Nephron progenitor cell (in vitro differentiated cells): Measurements from ENCODE around the gene KPTN.

Experiments
- DNase-seq: peaks from one replicate; pipeline ENCODE4 v3.0.0; 2021
- H3K27ac Mint-ChIP-seq: 2 replicates; pipeline ENCODE4 v1.8.0; 2021; ENCODE audit warnings: mild to moderate bottlenecking, moderate library complexity, mixed read lengths
- H3K27me3 Mint-ChIP-seq: 2 replicates; pipeline ENCODE4 v1.8.0; 2021; ENCODE audit warnings: mild to moderate bottlenecking, low read depth, mixed read lengths; ENCODE audit not compliant: poor library complexity
- H3K36me3 Mint-ChIP-seq: 2 replicates; pipeline ENCODE4 v1.8.0; 2021; ENCODE audit warnings: low read depth, mixed read lengths
- H3K4me1 Mint-ChIP-seq: 2 replicates; pipeline ENCODE4 v1.8.0; 2021; ENCODE audit warnings: mixed read lengths
- H3K4me3 Mint-ChIP-seq: 2 replicates; pipeline ENCODE4 v1.8.0; 2021; ENCODE audit warnings: mild to moderate bottlenecking, moderate library complexity, mixed read lengths
- H3K9me3 Mint-ChIP-seq: 2 replicates; pipeline ENCODE4 v1.8.0; 2021; ENCODE audit warnings: mild to moderate bottlenecking, moderate library complexity, mixed read lengths
- TF ChIP-seq, protein P1 (sequence below): fragments of 200-600 bp; sonication (generic); IDR thresholded peaks from 2 replicates; pipeline ENCODE4 v1.5.0; 2021; ENCODE audit warnings: antibody characterized with exemption

The KPTN gene

DNA sequence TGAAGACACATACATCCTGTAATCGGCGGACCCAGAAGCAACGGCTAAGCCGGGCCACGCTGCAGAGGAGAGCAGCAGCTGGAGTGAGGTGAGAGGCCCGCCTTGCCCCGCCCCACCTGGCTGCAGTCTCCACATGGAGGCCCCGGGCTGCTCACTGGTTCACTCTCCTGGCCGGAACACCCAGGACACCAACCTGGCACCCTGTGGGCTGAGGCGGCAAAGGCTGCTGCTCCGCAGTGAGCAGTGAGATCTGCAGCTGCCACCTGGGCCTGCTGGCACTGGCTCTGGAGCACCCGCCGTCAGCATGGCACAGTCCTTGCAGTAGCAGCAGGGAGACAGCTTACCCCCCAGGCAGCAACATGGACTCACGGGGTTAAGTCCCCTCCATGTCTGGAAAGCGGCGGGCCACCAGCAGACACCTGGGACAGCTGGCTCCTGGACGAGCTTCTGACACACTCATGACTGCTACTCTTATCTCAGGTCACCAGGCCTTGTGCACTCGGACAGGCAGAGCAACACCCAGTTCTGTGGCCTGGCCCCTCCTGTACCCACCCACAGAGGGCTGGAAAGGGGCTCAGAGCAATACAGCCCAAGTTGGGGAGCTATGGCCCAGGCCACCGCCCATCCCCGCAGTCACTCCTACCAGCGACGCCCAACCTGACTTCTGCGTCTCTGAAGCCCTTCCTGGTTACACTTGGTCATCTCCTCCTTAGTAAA, 13.2 kb upstream of the KPTN start:
- H3K36me3 Mint-ChIP-seq, result no peaks in the 10 kb centered on the region
- no peaks in the 10 kb centered on the region for H3K9me3 Mint-ChIP-seq
- no peak for DNase-seq

DNA sequence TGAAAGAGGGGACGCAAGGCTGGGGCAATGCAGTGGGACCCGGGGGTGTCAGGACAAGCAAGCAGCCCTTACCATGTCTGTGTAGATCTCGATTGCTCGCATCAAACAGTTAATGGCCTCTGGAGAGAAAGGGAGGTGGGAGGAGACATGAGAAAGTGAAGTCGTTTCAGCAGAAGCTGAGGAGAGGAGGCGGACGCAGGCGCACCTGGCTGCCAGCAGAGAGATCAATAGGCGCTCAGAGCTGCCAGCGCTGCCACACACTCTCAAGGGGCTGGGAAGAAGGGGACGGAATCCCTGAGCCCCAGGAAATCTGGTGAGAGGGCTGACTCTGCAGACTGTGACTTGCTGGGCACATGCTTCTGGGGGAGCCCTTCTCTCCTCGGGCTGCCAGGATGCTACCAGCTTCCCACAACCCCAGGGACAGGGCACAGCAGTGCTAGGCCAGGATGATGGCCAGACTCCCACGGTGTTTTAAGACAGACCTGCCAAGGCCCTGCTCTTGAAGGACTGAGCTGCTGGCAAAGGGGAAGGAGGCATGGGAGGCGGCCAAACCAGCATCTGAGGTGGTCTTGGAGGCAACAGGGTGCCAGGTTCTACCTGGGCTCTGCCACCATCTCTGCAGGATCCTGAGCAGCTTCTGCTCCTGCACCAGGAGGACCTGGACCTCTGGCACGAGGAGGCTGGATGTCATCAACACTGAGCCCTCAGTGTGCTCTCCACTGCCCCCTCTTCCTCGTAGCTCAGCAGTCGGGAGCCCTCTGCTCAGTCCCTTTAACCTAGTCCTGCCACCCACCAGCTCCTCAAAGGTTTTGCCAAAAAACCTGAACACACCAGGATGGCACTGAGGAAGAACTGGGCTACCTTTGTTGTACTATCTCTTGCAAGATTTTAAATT, 11.7 kb upstream of the KPTN start:
- TF ChIP-seq, protein P1, sequence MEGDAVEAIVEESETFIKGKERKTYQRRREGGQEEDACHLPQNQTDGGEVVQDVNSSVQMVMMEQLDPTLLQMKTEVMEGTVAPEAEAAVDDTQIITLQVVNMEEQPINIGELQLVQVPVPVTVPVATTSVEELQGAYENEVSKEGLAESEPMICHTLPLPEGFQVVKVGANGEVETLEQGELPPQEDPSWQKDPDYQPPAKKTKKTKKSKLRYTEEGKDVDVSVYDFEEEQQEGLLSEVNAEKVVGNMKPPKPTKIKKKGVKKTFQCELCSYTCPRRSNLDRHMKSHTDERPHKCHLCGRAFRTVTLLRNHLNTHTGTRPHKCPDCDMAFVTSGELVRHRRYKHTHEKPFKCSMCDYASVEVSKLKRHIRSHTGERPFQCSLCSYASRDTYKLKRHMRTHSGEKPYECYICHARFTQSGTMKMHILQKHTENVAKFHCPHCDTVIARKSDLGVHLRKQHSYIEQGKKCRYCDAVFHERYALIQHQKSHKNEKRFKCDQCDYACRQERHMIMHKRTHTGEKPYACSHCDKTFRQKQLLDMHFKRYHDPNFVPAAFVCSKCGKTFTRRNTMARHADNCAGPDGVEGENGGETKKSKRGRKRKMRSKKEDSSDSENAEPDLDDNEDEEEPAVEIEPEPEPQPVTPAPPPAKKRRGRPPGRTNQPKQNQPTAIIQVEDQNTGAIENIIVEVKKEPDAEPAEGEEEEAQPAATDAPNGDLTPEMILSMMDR, result no peak
- no peak for DNase-seq
- Mint-ChIP-seq H3K4me3 (no peak overlapping the region), H3K4me1 (peaks cover 13% of the 10 kb centered on the region), H3K27ac (no peak overlapping the region), H3K27me3 (no peaks in the 10 kb centered on the region), H3K36me3 (no peaks in the 10 kb centered on the region), H3K9me3 (no peaks in the 10 kb centered on the region)

More for the DNA sequence above, 13.2 kb upstream of the KPTN start:
- Mint-ChIP-seq H3K4me3 (no peak overlapping the region), H3K4me1 (peaks cover 13% of the 10 kb centered on the region), H3K27ac (peak overlapping the region; percentile 48), H3K27me3 (no peaks in the 10 kb centered on the region)
- TF ChIP-seq, protein P1, result no peak

DNA sequence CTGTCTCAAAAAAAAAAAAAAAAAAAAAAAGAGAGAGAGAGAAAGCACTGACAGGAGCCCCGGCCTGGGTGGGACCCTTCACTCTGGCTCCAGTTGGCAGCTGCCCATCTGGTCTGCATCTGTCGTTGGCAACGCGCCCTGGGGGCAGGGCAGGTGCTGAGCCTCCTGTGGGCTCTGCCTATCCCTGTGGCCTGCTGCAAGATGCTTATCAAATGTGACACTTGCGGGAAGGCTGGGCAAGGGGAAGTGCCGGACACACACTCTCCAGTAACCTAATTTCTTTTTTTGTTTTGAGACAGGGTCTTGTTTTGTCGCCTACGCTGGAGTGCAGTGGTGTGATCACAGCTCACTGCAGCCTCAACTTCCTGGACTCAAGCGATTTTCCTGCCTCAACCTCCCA, 10.7 kb upstream of the KPTN start:
- H3K4me3 Mint-ChIP-seq, result no peak overlapping the region
- H3K36me3 Mint-ChIP-seq, result peaks cover 10% of the 10 kb centered on the region
- TF ChIP-seq, protein P1, result no peak
- H3K27ac Mint-ChIP-seq, result no peak overlapping the region
- peaks cover 14% of the 10 kb centered on the region for H3K4me1 Mint-ChIP-seq
- DNase-seq, result no peak
- no peaks in the 10 kb centered on the region for H3K9me3 Mint-ChIP-seq
- no peaks in the 10 kb centered on the region for H3K27me3 Mint-ChIP-seq

DNA sequence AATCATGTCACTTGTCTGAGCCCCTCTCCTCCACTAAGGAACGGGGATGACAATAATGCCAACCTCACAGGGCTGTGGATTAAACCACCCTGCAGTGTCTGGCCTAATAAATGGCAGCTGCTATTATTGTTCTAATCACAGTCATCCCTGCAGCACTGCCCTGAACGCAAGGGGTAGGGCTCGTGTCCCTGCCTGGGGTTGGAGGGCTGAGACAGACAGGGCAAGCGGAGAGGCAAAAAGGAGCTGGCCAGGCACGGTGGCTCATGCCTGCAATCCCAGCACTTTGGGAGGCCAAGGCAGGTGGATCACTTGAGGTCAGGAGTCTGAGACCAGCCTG, 10.2 kb upstream of the KPTN start:
- Mint-ChIP-seq H3K27ac (no peak overlapping the region), H3K4me3 (no peak overlapping the region), H3K9me3 (no peaks in the 10 kb centered on the region), H3K36me3 (peaks cover 10% of the 10 kb centered on the region), H3K4me1 (peaks cover 13% of the 10 kb centered on the region), H3K27me3 (no peaks in the 10 kb centered on the region)
- TF ChIP-seq, protein P1, result no peak
- no peak for DNase-seq

DNA sequence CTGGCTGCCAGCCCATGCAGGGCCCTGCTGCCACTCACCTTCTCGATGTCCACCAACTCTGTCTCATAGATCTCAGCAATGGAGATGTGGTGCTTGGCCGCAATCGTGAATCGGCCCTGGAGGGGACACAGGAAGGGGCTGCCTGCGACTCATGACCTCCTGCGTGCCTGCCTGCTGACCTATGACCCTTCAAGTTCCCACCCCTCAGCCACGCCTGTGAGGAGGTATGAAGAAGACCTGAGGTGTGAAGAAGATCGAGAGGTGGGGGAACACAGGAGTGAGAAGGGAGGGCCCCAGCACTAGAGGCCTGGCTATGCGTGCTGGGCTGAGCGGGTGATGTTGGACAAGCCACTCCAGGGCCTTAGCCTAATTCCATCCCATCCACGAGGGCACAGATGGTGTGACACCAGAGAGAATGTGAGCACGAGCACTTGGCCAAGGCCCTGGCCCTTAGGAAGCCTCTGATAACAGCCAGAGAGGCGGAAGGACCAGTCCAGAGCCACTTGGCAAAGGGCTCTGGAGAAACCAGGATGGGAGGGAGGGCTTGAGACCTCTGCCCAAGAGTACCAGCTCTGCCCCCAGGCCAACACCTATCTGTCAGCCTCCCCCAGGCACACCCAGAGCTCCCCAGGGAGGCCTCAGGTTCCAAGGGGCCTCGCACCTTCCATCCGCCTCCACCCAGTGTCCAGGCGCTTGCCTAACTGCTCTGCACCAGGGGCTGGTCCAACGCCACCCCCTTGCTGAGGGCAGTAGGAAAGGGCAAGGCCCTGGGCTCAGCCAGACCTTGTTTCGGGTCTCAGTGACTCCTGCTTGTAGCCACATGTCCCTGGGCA, 9.6 kb upstream of the KPTN start:
- TF ChIP-seq, protein P1, result no peak
- H3K4me1 Mint-ChIP-seq, result peaks cover 13% of the 10 kb centered on the region
- H3K27ac Mint-ChIP-seq, result peak overlapping the region; percentile 71
- H3K27me3 Mint-ChIP-seq, result no peaks in the 10 kb centered on the region
- DNase-seq, result no peak
- H3K36me3 Mint-ChIP-seq, result peaks cover 10% of the 10 kb centered on the region
- H3K4me3 Mint-ChIP-seq, result no peak overlapping the region
- no peaks in the 10 kb centered on the region for H3K9me3 Mint-ChIP-seq
